ENCODE results near the gene OSBP2.

OSBP2 gene

DNA sequence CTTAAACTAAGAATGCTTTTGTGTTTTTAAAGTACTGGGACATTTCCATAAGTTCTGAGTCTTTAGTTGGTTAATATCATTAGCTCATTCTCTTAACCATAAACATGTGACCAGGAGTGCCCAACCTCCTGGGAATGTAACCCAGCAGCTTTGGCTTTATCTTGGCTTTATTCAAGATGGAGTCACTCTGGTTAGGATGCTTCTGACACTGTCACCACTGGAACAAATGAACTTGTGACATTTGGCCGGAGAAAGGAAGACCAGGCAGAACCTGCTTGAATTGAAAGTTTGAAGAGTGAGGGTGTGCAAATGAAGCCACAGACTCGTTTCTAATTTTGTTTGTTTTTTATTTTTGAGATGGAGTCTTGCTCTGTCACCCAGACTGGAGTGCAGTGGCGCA is 54.6 kb downstream of the OSBP2 start:
- no peaks in the 10 kb centered on the region for H3K36me3 ChIP-seq (ENCODE audit: control insufficient read depth in 1 of 2, insufficient read depth in 2 of 2, low read depth in 1 of 2, low read length in 2 of 2)
- H3K4ac ChIP-seq (ENCODE audit: low read depth in 1 of 2, low read length in 2 of 2) = no peak overlapping the region
- H4K91ac ChIP-seq (ENCODE audit: low read length) = no peak overlapping the region
- peaks cover 0 to 3% of the 10 kb centered on the region in 2 experiments for H3K27me3 ChIP-seq (ENCODE audit: control insufficient read depth in 1 of 2, insufficient read depth in 1 of 2, low read length in 2 of 2)
- no peak for DNase-seq
- no peak overlapping the region for H2BK12ac ChIP-seq (ENCODE audit: low read length in 2 of 2)
- H3K18ac ChIP-seq (ENCODE audit: low read depth in 1 of 2, low read length in 2 of 2) = no peak overlapping the region
- no peaks in the 10 kb centered on the region for H3K9me3 ChIP-seq (ENCODE audit: control insufficient read depth, low read length)
- H3K4me1 ChIP-seq (ENCODE audit: control insufficient read depth, insufficient read depth, low read depth, low read length) = no peaks in the 10 kb centered on the region
- no peak overlapping the region for H3K4me3 ChIP-seq (ENCODE audit: insufficient read depth in 1 of 2, low read depth in 1 of 2, low read length in 2 of 2)
- H2BK15ac ChIP-seq (ENCODE audit: low read depth, poor library complexity, severe bottlenecking) = no peak overlapping the region
- H4K8ac ChIP-seq (ENCODE audit: low read length) = no peak overlapping the region
- H3K4me2 ChIP-seq (ENCODE audit: low read length, poor library complexity, severe bottlenecking) = no peak overlapping the region
- no peak overlapping the region for H2AFZ ChIP-seq (ENCODE audit: low read depth, low read length)
- no peak overlapping the region for H3K14ac ChIP-seq (ENCODE audit: low read length in 2 of 2)
- H2BK5ac ChIP-seq (ENCODE audit: low read depth, low read length, poor library complexity, severe bottlenecking) = no peak overlapping the region
- H3K27ac ChIP-seq (ENCODE audit: low read length, poor library complexity, severe bottlenecking) = no peak overlapping the region
- H2AK5ac ChIP-seq (ENCODE audit: low read length, severe bottlenecking) = no peak overlapping the region
- 56% methylated on average over 3 of the region's 3 CpGs for WGBS
- no peak overlapping the region for H2BK120ac ChIP-seq (ENCODE audit: low read depth, low read length)
- H3K23ac ChIP-seq (ENCODE audit: low read length in 2 of 2) = no peak overlapping the region
- no peak overlapping the region for H3K9ac ChIP-seq (ENCODE audit: low read length)
- H3K79me1 ChIP-seq (replicated peaks; ENCODE audit: low read length, poor library complexity, severe bottlenecking) = no peaks in the 10 kb centered on the region

DNA sequence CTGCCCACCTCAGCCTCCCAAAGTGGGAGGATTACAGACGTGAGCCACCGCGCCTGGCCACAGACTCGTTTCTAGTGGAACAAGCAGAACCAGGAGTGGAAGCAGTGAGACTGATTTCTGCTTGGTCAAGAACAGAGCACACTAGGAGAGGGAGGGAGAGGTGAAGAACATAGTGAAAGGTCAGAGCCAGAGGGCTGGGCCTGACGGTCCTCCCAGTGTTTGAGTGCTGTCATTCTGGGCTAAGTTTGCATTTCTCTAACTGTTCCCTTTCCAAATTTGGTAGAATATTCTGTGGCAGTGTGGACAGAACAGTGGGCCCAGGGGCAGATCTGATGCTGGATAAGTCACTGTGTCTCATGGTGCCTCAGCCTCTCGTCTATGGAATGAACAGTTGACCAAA is 55.2 kb downstream of the OSBP2 start:
- WGBS = 80% methylated on average over 6 of the region's 6 CpGs
- H3K79me1 ChIP-seq (replicated peaks; ENCODE audit: low read length, poor library complexity, severe bottlenecking) = no peaks in the 10 kb centered on the region

DNA sequence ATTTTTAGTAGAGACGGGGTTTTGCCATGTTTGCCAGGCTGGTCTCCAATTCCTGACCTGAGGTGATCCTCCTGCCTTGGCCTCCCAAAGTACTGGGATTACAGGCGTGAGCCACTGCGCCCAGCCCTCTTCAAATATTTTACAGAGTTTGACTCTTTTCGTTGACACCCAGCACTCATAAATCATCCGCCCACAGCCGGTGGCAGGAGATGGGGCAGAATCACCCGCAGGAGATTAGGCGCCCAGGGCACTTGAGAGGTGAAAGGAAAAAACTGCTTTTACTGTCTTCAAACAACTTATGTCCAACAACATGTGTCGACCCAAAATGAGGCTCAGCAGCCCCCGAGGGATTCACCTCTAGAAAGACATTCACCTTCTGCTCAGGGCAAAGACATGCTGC is 56.9 kb downstream of the OSBP2 start:
- no peaks in the 10 kb centered on the region for H3K36me3 ChIP-seq (ENCODE audit: control insufficient read depth in 1 of 2, insufficient read depth in 2 of 2, low read depth in 1 of 2, low read length in 2 of 2)
- H3K14ac ChIP-seq (ENCODE audit: low read length in 2 of 2) = no peak overlapping the region
- H3K27me3 ChIP-seq (ENCODE audit: control insufficient read depth in 1 of 2, insufficient read depth in 1 of 2, low read length in 2 of 2) = peaks cover 0 to 3% of the 10 kb centered on the region in 2 experiments
- H4K91ac ChIP-seq (ENCODE audit: low read length) = no peak overlapping the region
- H3K18ac ChIP-seq (ENCODE audit: low read depth in 1 of 2, low read length in 2 of 2) = no peak overlapping the region
- no peak overlapping the region for H4K8ac ChIP-seq (ENCODE audit: low read length)
- H2BK120ac ChIP-seq (ENCODE audit: low read depth, low read length) = no peak overlapping the region
- no peaks in the 10 kb centered on the region for H3K9me3 ChIP-seq (ENCODE audit: control insufficient read depth, low read length)
- no peak overlapping the region for H3K9ac ChIP-seq (ENCODE audit: low read length)
- H3K4ac ChIP-seq (ENCODE audit: low read depth in 1 of 2, low read length in 2 of 2) = no peak overlapping the region
- no peak overlapping the region for H2AK5ac ChIP-seq (ENCODE audit: low read length, severe bottlenecking)
- H2BK12ac ChIP-seq (ENCODE audit: low read length in 2 of 2) = no peak overlapping the region
- no peak overlapping the region for H3K23ac ChIP-seq (ENCODE audit: low read length in 2 of 2)
- 88% methylated on average over 10 of the region's 10 CpGs for WGBS
- H3K4me1 ChIP-seq (ENCODE audit: control insufficient read depth, insufficient read depth, low read depth, low read length) = no peaks in the 10 kb centered on the region
- H3K79me1 ChIP-seq (replicated peaks; ENCODE audit: low read length, poor library complexity, severe bottlenecking) = no peaks in the 10 kb centered on the region
- H2BK5ac ChIP-seq (ENCODE audit: low read depth, low read length, poor library complexity, severe bottlenecking) = no peak overlapping the region
- H3K27ac ChIP-seq (ENCODE audit: low read length, poor library complexity, severe bottlenecking) = no peak overlapping the region
- no peak overlapping the region for H3K4me3 ChIP-seq (ENCODE audit: insufficient read depth in 1 of 2, low read depth in 1 of 2, low read length in 2 of 2)
- H2AFZ ChIP-seq (ENCODE audit: low read depth, low read length) = no peak overlapping the region
- H2BK15ac ChIP-seq (ENCODE audit: low read depth, poor library complexity, severe bottlenecking) = no peak overlapping the region
- no peak overlapping the region for H3K4me2 ChIP-seq (ENCODE audit: low read length, poor library complexity, severe bottlenecking)
- DNase-seq = no peak

More for the DNA sequence above, 55.2 kb downstream of the OSBP2 start:
- no peak for DNase-seq
- Histone ChIP-seq H3K4me2 (ENCODE audit: low read length, poor library complexity, severe bottlenecking) (no peak overlapping the region), H3K23ac (ENCODE audit: low read length in 2 of 2) (no peak overlapping the region), H2BK120ac (ENCODE audit: low read depth, low read length) (no peak overlapping the region), H3K27me3 (ENCODE audit: control insufficient read depth in 1 of 2, insufficient read depth in 1 of 2, low read length in 2 of 2) (peaks cover 0 to 3% of the 10 kb centered on the region in 2 experiments), H3K18ac (ENCODE audit: low read depth in 1 of 2, low read length in 2 of 2) (no peak overlapping the region), H2AFZ (ENCODE audit: low read depth, low read length) (no peak overlapping the region), H3K4ac (ENCODE audit: low read depth in 1 of 2, low read length in 2 of 2) (no peak overlapping the region), H2BK12ac (ENCODE audit: low read length in 2 of 2) (no peak overlapping the region), H3K36me3 (ENCODE audit: control insufficient read depth in 1 of 2, insufficient read depth in 2 of 2, low read depth in 1 of 2, low read length in 2 of 2) (no peaks in the 10 kb centered on the region), H2BK15ac (ENCODE audit: low read depth, poor library complexity, severe bottlenecking) (no peak overlapping the region), H3K9me3 (ENCODE audit: control insufficient read depth, low read length) (no peaks in the 10 kb centered on the region), H2BK5ac (ENCODE audit: low read depth, low read length, poor library complexity, severe bottlenecking) (no peak overlapping the region), H3K4me3 (ENCODE audit: insufficient read depth in 1 of 2, low read depth in 1 of 2, low read length in 2 of 2) (no peak overlapping the region), H3K4me1 (ENCODE audit: control insufficient read depth, insufficient read depth, low read depth, low read length) (no peaks in the 10 kb centered on the region), H3K9ac (ENCODE audit: low read length) (no peak overlapping the region), H4K8ac (ENCODE audit: low read length) (no peak overlapping the region), H3K14ac (ENCODE audit: low read length in 2 of 2) (no peak overlapping the region), H3K27ac (ENCODE audit: low read length, poor library complexity, severe bottlenecking) (no peak overlapping the region), H4K91ac (ENCODE audit: low read length) (no peak overlapping the region), H2AK5ac (ENCODE audit: low read length, severe bottlenecking) (no peak overlapping the region)

DNA sequence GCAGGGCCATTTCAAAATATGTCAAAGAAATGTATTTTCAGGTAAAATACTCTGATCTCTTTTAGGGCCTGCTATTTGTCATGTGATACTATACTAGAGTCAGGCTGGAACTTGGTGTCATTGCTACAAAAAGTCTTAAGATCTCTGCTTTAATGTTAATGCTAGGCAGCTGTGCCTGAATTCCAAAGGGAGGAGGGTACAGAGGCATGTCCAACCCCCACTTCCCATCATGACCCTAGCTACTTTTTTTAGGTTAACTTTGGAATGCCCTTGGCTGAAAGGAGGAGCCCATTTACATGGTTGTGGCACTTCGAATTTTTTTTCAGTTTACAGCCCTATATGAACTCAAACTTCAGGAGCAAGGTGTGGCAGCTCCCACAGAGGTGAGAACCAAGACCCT is 58.1 kb downstream of the OSBP2 start:
- no CpG with 5 or more reads among the region's 1 CpG for WGBS
- Histone ChIP-seq H3K4me2 (ENCODE audit: low read length, poor library complexity, severe bottlenecking) (no peak overlapping the region), H3K14ac (ENCODE audit: low read length in 2 of 2) (no peak overlapping the region)

More for the DNA sequence above, 58.1 kb downstream of the OSBP2 start:
- H3K18ac ChIP-seq (ENCODE audit: low read depth in 1 of 2, low read length in 2 of 2) = no peak overlapping the region
- H3K36me3 ChIP-seq (ENCODE audit: control insufficient read depth in 1 of 2, insufficient read depth in 2 of 2, low read depth in 1 of 2, low read length in 2 of 2) = no peaks in the 10 kb centered on the region
- peaks cover 0 to 3% of the 10 kb centered on the region in 2 experiments for H3K27me3 ChIP-seq (ENCODE audit: control insufficient read depth in 1 of 2, insufficient read depth in 1 of 2, low read length in 2 of 2)
- H2BK15ac ChIP-seq (ENCODE audit: low read depth, poor library complexity, severe bottlenecking) = no peak overlapping the region
- H3K27ac ChIP-seq (ENCODE audit: low read length, poor library complexity, severe bottlenecking) = no peak overlapping the region
- no peak overlapping the region for H4K8ac ChIP-seq (ENCODE audit: low read length)
- H3K4me3 ChIP-seq (ENCODE audit: insufficient read depth in 1 of 2, low read depth in 1 of 2, low read length in 2 of 2) = no peak overlapping the region
- DNase-seq = no peak
- no peak overlapping the region for H2BK120ac ChIP-seq (ENCODE audit: low read depth, low read length)
- no peak overlapping the region for H4K91ac ChIP-seq (ENCODE audit: low read length)
- H2AK5ac ChIP-seq (ENCODE audit: low read length, severe bottlenecking) = no peak overlapping the region
- no peak overlapping the region for H3K9ac ChIP-seq (ENCODE audit: low read length)
- H2BK5ac ChIP-seq (ENCODE audit: low read depth, low read length, poor library complexity, severe bottlenecking) = no peak overlapping the region
- no peaks in the 10 kb centered on the region for H3K79me1 ChIP-seq (replicated peaks; ENCODE audit: low read length, poor library complexity, severe bottlenecking)
- H3K4me1 ChIP-seq (ENCODE audit: control insufficient read depth, insufficient read depth, low read depth, low read length) = no peaks in the 10 kb centered on the region
- H3K4ac ChIP-seq (ENCODE audit: low read depth in 1 of 2, low read length in 2 of 2) = no peak overlapping the region
- H3K23ac ChIP-seq (ENCODE audit: low read length in 2 of 2) = no peak overlapping the region
- H2AFZ ChIP-seq (ENCODE audit: low read depth, low read length) = no peak overlapping the region
- H2BK12ac ChIP-seq (ENCODE audit: low read length in 2 of 2) = no peak overlapping the region
- H3K9me3 ChIP-seq (ENCODE audit: control insufficient read depth, low read length) = no peaks in the 10 kb centered on the region
